Gastroesophageal sphincter (tissue), 3 donors: Measurements from ENCODE around the gene RDH16.

ENCODE experiments used
- POLR2AphosphoS5 ChIP-seq: sonication (generic); formaldehyde crosslinking; IDR thresholded peaks from one replicate; pipeline ENCODE4 v1.6.1; 2017; ENCODE audit warnings: antibody characterized with exemption
- TF ChIP-seq, protein P1 (sequence below), 4 experiments: fragments of 200-600 bp in 2 of 4; fragments of 450-650 bp in 2 of 4; sonication (generic) in 1 of 4; IDR thresholded peaks; one replicate each; pipeline ENCODE4 v1.5.1; 2017 to 2019; ENCODE audit warnings: antibody characterized with exemption in 4 of 4, mild to moderate bottlenecking in 2 of 4, moderate library complexity in 2 of 4

DNA sequence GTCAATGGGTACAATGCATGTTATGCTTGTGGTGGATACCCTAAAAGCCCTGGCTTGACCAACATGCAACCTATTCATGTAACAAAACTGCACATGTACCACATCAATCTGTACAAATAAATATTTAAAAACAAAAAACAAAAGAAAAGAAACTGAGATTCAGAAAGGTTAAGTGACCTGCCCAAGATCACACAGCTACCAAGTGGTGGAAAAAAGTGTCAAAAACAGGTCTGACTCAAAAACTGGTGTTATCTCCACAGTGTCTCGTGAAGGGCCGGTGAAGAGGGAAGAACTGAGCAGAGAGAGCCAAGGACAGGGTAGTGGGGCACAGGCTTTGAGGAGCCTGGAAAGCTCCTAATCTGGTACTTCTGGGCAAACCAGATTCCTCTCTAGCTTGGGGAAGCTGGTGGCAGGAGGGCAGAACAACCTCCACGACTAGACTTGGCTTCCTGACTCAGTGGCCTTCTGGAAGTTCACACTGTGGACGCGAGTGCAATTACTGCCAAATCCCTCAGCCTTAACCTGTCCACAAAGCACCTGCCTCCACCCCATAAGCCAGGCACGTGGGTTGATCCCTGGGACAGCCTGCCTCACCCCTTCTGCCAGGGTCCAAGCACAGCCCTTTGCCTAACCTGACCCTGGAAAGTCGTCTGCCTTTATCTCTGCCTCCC lies 33.4 kb upstream of the RDH16 start:
- TF ChIP-seq, protein P1, sequence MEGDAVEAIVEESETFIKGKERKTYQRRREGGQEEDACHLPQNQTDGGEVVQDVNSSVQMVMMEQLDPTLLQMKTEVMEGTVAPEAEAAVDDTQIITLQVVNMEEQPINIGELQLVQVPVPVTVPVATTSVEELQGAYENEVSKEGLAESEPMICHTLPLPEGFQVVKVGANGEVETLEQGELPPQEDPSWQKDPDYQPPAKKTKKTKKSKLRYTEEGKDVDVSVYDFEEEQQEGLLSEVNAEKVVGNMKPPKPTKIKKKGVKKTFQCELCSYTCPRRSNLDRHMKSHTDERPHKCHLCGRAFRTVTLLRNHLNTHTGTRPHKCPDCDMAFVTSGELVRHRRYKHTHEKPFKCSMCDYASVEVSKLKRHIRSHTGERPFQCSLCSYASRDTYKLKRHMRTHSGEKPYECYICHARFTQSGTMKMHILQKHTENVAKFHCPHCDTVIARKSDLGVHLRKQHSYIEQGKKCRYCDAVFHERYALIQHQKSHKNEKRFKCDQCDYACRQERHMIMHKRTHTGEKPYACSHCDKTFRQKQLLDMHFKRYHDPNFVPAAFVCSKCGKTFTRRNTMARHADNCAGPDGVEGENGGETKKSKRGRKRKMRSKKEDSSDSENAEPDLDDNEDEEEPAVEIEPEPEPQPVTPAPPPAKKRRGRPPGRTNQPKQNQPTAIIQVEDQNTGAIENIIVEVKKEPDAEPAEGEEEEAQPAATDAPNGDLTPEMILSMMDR (IDR thresholded peaks at IDR 0.05) = no peak
- no peak for TF ChIP-seq POLR2AphosphoS5
